Measurements from ENCODE around the gene GOT1. TPM values are rescaled to one million over a fixed set of nuclear protein-coding genes. Genes with fewer than 3 reads are reported as not detected.

GOT1 gene
- polyA plus RNA-seq, 1 experiment: 34.5 TPM

DNA sequence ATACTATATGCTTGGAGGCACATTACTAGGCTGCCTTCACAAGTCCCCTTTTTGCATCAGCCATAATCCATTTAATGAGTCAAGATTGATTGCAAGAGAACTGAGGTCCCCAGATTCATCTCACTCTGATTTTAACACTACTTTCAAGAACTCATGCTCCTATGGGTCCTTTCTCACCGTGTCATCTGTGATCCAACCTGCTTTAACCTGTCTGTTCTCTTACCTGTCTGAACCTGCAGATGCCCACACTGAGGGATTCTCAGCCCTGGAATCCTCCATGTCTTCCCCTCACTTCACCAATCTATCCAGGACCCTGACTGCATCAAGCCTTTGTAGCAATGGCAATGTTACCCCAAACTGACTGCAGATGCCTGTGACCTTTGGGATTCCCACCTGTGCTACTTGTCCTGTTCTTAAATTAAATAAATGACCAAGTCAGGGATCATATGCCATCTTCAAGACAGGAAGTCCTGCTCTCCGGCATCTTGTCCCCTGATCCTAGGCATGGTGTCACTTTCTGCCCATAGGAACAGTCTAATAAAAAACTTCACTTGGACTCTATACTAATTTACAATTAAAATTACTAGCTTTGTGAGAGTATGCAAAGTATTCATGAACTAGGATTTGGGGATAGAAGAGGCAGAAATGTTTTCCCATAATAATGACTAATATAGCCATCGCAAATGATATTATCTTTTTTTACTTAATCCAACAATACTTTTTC, 25.9 kb upstream of the GOT1 start:
- Histone ChIP-seq H3K9me3 (ENCODE audit: control insufficient read depth, insufficient read depth, low read length) (no peaks in the 10 kb centered on the region; the same call in 1 of the 2 replicates), H3K27ac (ENCODE audit: low read depth, low read length) (no peak overlapping the region), H3K27me3 (ENCODE audit: control insufficient read depth, insufficient read depth, low read length) (peaks cover 17% of the 10 kb centered on the region), H3K4me3 (ENCODE audit: low read depth, low read length) (no peak overlapping the region)
- no peak for TF ChIP-seq CTCF (IDR thresholded peaks at IDR 0.05; ENCODE audit: low read depth, low read length)
- POLR2A ChIA-PET: no interaction called here
- CTCF ChIA-PET: no interaction called here
- DNase-seq (ENCODE audit: low read depth, low spot score): no peak

GRCh38 chr10:99451981-99452380, 21.6 kb upstream of the GOT1 start:
- DNase-seq (ENCODE audit: low read depth, low spot score): no peak
- Histone ChIP-seq H3K4me3 (ENCODE audit: low read depth, low read length) (no peak overlapping the region), H3K27ac (ENCODE audit: low read depth, low read length) (no peak overlapping the region), H3K27me3 (ENCODE audit: control insufficient read depth, insufficient read depth, low read length) (peaks cover 43% of the 10 kb centered on the region), H3K9me3 (ENCODE audit: control insufficient read depth, insufficient read depth, low read length) (no peaks in the 10 kb centered on the region)
- TF ChIP-seq CTCF (IDR thresholded peaks at IDR 0.05; ENCODE audit: low read depth, low read length): no peak
- POLR2A ChIA-PET: no interaction called here
- CTCF ChIA-PET: interaction anchor here (0.8 to 9.1 kb wide), 3 partner anchors 17 to 160 kb away, joined by 3 to 76 read pairs (median 3); partner anchors contain the start of gene GOT1

- H3K27ac ChIP-seq (ENCODE audit: low read depth, low read length): no peak overlapping the region
- no peak for DNase-seq (ENCODE audit: low read depth, low spot score)
- ChIA-PET POLR2A (no interaction called here), CTCF (interaction anchor here (9.1 kb wide), 1 partner anchor 16 kb away, joined by 76 read pairs; no protein-coding TSS in a partner anchor)
- no peaks in the 10 kb centered on the region for H3K9me3 ChIP-seq (ENCODE audit: control insufficient read depth, insufficient read depth, low read length)
- no peak overlapping the region for H3K4me3 ChIP-seq (ENCODE audit: low read depth, low read length)
- TF ChIP-seq CTCF (IDR thresholded peaks at IDR 0.05; ENCODE audit: low read depth, low read length): no peak
- H3K27me3 ChIP-seq (ENCODE audit: control insufficient read depth, insufficient read depth, low read length): peaks cover 48% of the 10 kb centered on the region
Observed at GRCh38 chr10:99451499-99451788, 21.0 kb upstream of the GOT1 start.

DNA sequence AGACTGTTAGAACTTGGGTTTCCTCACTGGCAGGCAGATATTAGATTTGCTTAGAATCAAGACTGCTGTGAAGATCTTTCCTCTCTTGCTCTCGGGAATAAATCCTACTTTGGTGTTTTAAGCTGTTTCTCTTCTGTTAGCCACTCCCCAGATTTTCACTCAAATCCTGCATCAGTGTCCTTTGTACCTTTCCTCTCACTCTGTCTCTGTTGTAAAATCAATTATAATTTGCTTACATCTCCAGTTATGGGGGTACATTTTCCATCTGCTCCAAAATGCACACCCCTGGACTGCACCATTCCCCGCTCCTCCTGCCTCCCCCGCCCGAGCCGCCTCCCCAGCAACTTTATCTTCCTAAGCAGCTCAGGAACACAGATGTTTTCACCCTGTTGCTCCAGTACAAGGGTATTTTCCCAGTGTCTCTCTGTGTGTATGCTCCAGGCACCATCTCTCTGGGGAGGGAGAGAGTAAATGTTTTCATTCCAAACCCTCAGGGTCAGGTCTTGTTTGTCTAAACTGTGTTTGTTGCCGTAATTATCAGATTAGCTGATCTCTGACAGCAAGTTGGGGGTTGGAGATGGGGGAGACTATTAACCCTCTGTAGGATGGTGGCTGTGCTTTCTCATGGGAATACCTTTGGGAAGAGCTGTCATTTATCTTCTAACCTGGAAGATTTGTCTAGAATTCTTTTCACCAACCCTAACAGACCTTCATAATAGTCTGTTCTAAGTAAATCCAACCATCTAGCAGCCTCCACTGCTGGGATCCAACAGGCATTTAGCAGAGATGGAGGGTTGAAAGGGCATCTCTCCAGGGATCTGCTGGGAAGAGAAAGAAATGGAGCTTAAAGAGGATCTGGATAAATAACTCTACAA, 20.4 kb upstream of the GOT1 start:
- DNase-seq (ENCODE audit: low read depth, low spot score): no peak
- Histone ChIP-seq H3K9me3 (ENCODE audit: control insufficient read depth, insufficient read depth, low read length) (no peaks in the 10 kb centered on the region), H3K4me3 (ENCODE audit: low read depth, low read length) (no peak overlapping the region), H3K27me3 (ENCODE audit: control insufficient read depth, insufficient read depth, low read length) (peaks cover 46% of the 10 kb centered on the region), H3K27ac (ENCODE audit: low read depth, low read length) (no peak overlapping the region)
- POLR2A ChIA-PET: no interaction called here
- no peak for TF ChIP-seq CTCF (IDR thresholded peaks at IDR 0.05; ENCODE audit: low read depth, low read length)
- CTCF ChIA-PET: interaction anchor here (2.4 to 9.1 kb wide), 2 partner anchors 16 to 161 kb away, joined by 8 to 76 read pairs; no protein-coding TSS in a partner anchor

- H3K4me3 ChIP-seq (ENCODE audit: low read depth, low read length): no peak overlapping the region
- POLR2A ChIA-PET: no interaction called here
- CTCF ChIA-PET: interaction anchor here (2.4 to 9.1 kb wide), 2 partner anchors 15 to 162 kb away, joined by 8 to 76 read pairs; no protein-coding TSS in a partner anchor
- no peaks in the 10 kb centered on the region for H3K9me3 ChIP-seq (ENCODE audit: control insufficient read depth, insufficient read depth, low read length)
- peaks cover 48% of the 10 kb centered on the region for H3K27me3 ChIP-seq (ENCODE audit: control insufficient read depth, insufficient read depth, low read length)
- TF ChIP-seq CTCF (IDR thresholded peaks at IDR 0.05; ENCODE audit: low read depth, low read length): no peak
- H3K27ac ChIP-seq (ENCODE audit: low read depth, low read length): no peak overlapping the region
- no peak for DNase-seq (ENCODE audit: low read depth, low spot score)
Observed at GRCh38 chr10:99450156-99450555, 19.7 kb upstream of the GOT1 start.
